H1 (cell line): ENCODE measurements around the gene ECI1. TPM values are rescaled to one million over a fixed set of nuclear protein-coding genes. Genes with fewer than 3 reads are reported as not detected.

ENCODE experiments used
- CTCF ChIA-PET: fragments of 300-600 bp; sonication (Branson Sonifier 250); formaldehyde crosslinking; loops from one replicate; lab custom pipeline; 2021; ENCODE audit not compliant: partially characterized antibody; lab: Charles Lee
- POLR2A ChIA-PET: fragments of 300-600 bp; sonication (Branson Sonifier 250); formaldehyde crosslinking; loops from one replicate; lab custom pipeline; 2021; ENCODE audit warnings: inconsistent platforms; ENCODE audit not compliant: partially characterized antibody; lab: Charles Lee
- DNase-seq, 2 experiments: peaks; one replicate each; pipeline versions ENCODE4 v3.0.0 to v3.0.0-alpha.2; 2010 to 2022; ENCODE audit warnings: low spot score in 2 of 2, low read depth in 1 of 2, mixed read lengths in 1 of 2
- FAIRE-seq: peaks from 2 replicates; lab custom pipeline; 2011; peaks lifted over from hg19 to GRCh38; lab: Jason Lieb, UNC
- H2AFZ ChIP-seq: 2 replicates; pipeline ENCODE4 v1.8.1; 2012; ENCODE audit warnings: low read length, inconsistent platforms
- H2AK5ac ChIP-seq: 2 replicates; pipeline ENCODE4 v1.6.1; 2013; ENCODE audit warnings: low read depth, low read length
- H2BK120ac ChIP-seq: replicated peaks from 2 replicates; pipeline ENCODE3; 2013; ENCODE audit warnings: low read depth, low read length, inconsistent platforms
- H2BK12ac ChIP-seq: 2 replicates; pipeline ENCODE4 v1.6.1; 2013; ENCODE audit warnings: low read depth, low read length
- H2BK15ac ChIP-seq: 2 replicates; pipeline ENCODE4 v1.6.1; 2013; ENCODE audit warnings: low read length
- H2BK20ac ChIP-seq: 2 replicates; pipeline ENCODE4 v1.6.1; 2013; ENCODE audit warnings: low read length
- H2BK5ac ChIP-seq: 2 replicates; pipeline ENCODE4 v1.6.1; 2013; ENCODE audit warnings: low read depth, low read length
- H3K14ac ChIP-seq: 2 replicates; pipeline ENCODE4 v1.6.1; 2013; ENCODE audit warnings: inconsistent platforms; ENCODE audit not compliant: insufficient read length
- H3K18ac ChIP-seq: 2 replicates; pipeline ENCODE4 v1.6.1; 2013; ENCODE audit warnings: low read length; ENCODE audit errors: extremely low read depth
- H3K23ac ChIP-seq: 2 replicates; pipeline ENCODE4 v1.6.1; 2013; ENCODE audit warnings: inconsistent platforms; ENCODE audit not compliant: insufficient read length
- H3K23me2 ChIP-seq: 2 replicates; pipeline ENCODE4 v1.6.1; 2013; ENCODE audit warnings: low read depth, low read length
- H3K27ac ChIP-seq: 2 replicates; pipeline ENCODE4 v1.6.1; 2011; ENCODE audit warnings: low read depth, low read length, inconsistent platforms
- H3K27me3 ChIP-seq, 4 experiments: replicated peaks in 1 of 4; 1 replicate in 1 of 4; 2 replicates in 3 of 4; pipeline versions ENCODE4 v1.6.1 to v1.8.1; 2011 to 2013; ENCODE audit warnings: low read length in 3 of 4, mild to moderate bottlenecking in 3 of 4, inconsistent platforms in 2 of 4, mixed read lengths in 2 of 4, moderate library complexity in 1 of 4; ENCODE audit not compliant: control insufficient read depth in 3 of 4, insufficient read depth in 3 of 4; ENCODE audit errors: extremely low read depth in 1 of 4
- H3K36me3 ChIP-seq, 4 experiments: 2 replicates each; pipeline versions ENCODE4 v1.6.1 to v1.8.1; 2011 to 2013; ENCODE audit warnings: mild to moderate bottlenecking in 4 of 4, low read length in 3 of 4, moderate library complexity in 2 of 4, control low read depth in 1 of 4, inconsistent platforms in 1 of 4; ENCODE audit not compliant: insufficient read depth in 4 of 4, control insufficient read depth in 2 of 4
- H3K4ac ChIP-seq: replicated peaks from 2 replicates; pipeline ENCODE3; 2013; ENCODE audit warnings: low read length, low read depth, mixed read lengths, inconsistent platforms; ENCODE audit not compliant: insufficient read length
- H3K4me1 ChIP-seq, 4 experiments: replicated peaks in 1 of 4; 1 replicate in 1 of 4; 2 replicates in 3 of 4; pipeline versions ENCODE4 v1.6.1 to v1.8.1; 2011 to 2013; ENCODE audit warnings: low read length in 3 of 4, inconsistent platforms in 2 of 4, mixed read lengths in 1 of 4; ENCODE audit not compliant: insufficient read depth in 4 of 4, control insufficient read depth in 3 of 4
- H3K4me2 ChIP-seq, 2 experiments: 2 replicates each; pipeline versions ENCODE4 v1.6.1 to v1.8.1; 2011 to 2013; ENCODE audit warnings: low read depth in 2 of 2, low read length in 2 of 2, control low read depth in 1 of 2, inconsistent platforms in 1 of 2, mild to moderate bottlenecking in 1 of 2; ENCODE audit not compliant: insufficient read depth in 1 of 2
- H3K4me3 ChIP-seq, 4 experiments: fragments of 200-600, 300-600 bp in 1 of 4; sonication (generic), shearing (Covaris generic), sonication (Bioruptor Twin) in 1 of 4; 2 replicates each; pipeline versions ENCODE4 v1.5.1 to v1.8.1; 2011 to 2016; ENCODE audit warnings: low read length in 4 of 4, low read depth in 3 of 4, control low read depth in 2 of 4, inconsistent platforms in 2 of 4, mild to moderate bottlenecking in 2 of 4, mixed read lengths in 1 of 4, moderate library complexity in 1 of 4; ENCODE audit not compliant: insufficient read depth in 2 of 4; ENCODE audit errors: extremely low read depth in 1 of 4
- H3K56ac ChIP-seq: replicated peaks from 2 replicates; pipeline ENCODE3; 2013; ENCODE audit warnings: low read depth, mild to moderate bottlenecking, mixed read lengths, low read length, inconsistent platforms; ENCODE audit not compliant: insufficient read length
- H3K79me1 ChIP-seq: 2 replicates; pipeline ENCODE4 v1.6.1; 2013; ENCODE audit warnings: low read depth, low read length, control low read depth
- H3K79me2 ChIP-seq, 2 experiments: 2 replicates each; pipeline versions ENCODE4 v1.6.1 to v1.8.1; 2012 to 2013; ENCODE audit warnings: low read length in 2 of 2, mild to moderate bottlenecking in 2 of 2, inconsistent platforms in 1 of 2; ENCODE audit not compliant: insufficient read depth in 2 of 2, control insufficient read depth in 1 of 2
- H3K9ac ChIP-seq, 4 experiments: replicated peaks in 1 of 4; 1 replicate in 1 of 4; 2 replicates in 3 of 4; pipeline versions ENCODE4 v1.6.1 to v1.8.1; 2011 to 2013; ENCODE audit warnings: low read depth in 3 of 4, low read length in 3 of 4, control low read depth in 2 of 4, mild to moderate bottlenecking in 2 of 4, moderate library complexity in 2 of 4, inconsistent platforms in 1 of 4; ENCODE audit errors: extremely low read depth in 1 of 4
- H3K9me3 ChIP-seq, 2 experiments: 2 replicates each; pipeline versions ENCODE4 v1.6.1 to v1.8.1; 2012 to 2013; ENCODE audit warnings: mild to moderate bottlenecking in 2 of 2, moderate library complexity in 2 of 2, control low read depth in 1 of 2, inconsistent platforms in 1 of 2, low read depth in 1 of 2, low read length in 1 of 2, mixed read lengths in 1 of 2; ENCODE audit not compliant: insufficient read depth in 2 of 2
- H4K20me1 ChIP-seq, 2 experiments: replicated peaks in 1 of 2; 2 replicates each; pipeline versions ENCODE3 to v1.8.1; 2011 to 2013; ENCODE audit warnings: inconsistent platforms in 2 of 2, low read length in 2 of 2, mild to moderate bottlenecking in 1 of 2; ENCODE audit not compliant: insufficient read depth in 2 of 2, control insufficient read depth in 1 of 2
- H4K5ac ChIP-seq: 2 replicates; pipeline ENCODE4 v1.6.1; 2013; ENCODE audit warnings: low read length, low read depth, mixed read lengths, inconsistent platforms; ENCODE audit not compliant: insufficient read length
- H4K8ac ChIP-seq: 2 replicates; pipeline ENCODE4 v1.8.0; 2013; ENCODE audit warnings: mild to moderate bottlenecking, moderate library complexity, low read length, inconsistent platforms; ENCODE audit not compliant: insufficient read depth; ENCODE audit errors: extremely low read depth
- H4K91ac ChIP-seq: replicated peaks from 2 replicates; pipeline ENCODE3; 2013; ENCODE audit warnings: low read length, mixed read lengths, inconsistent platforms; ENCODE audit not compliant: insufficient read length
- CTBP2 ChIP-seq: IDR thresholded peaks from 2 replicates; pipeline ENCODE4 v1.7.0; 2011; ENCODE audit warnings: borderline replicate concordance, mild to moderate bottlenecking, moderate library complexity, mixed read lengths, low read length; ENCODE audit not compliant: insufficient read depth, insufficient read length
- POLR2AphosphoS5 ChIP-seq: IDR thresholded peaks from 2 replicates; pipeline ENCODE4 v1.6.1; 2011; ENCODE audit warnings: low read depth, low read length
- WGBS, 2 experiments: shearing (Covaris generic) in 1 of 2; methylation state at CpG; one replicate each; pipeline versions ENCODE4 v1.1.6 to v1.1.7; 2013 to 2015; ENCODE audit warnings: low lambda C conversion rate in 2 of 2, mixed read lengths in 2 of 2, inconsistent platforms in 1 of 2, low coverage in 1 of 2, missing lambda C conversion rate in 1 of 2; ENCODE audit not compliant: insufficient replicate concordance in 2 of 2, insufficient coverage in 1 of 2, insufficient read length in 1 of 2; ENCODE audit errors: extremely low coverage in 1 of 2, missing lambda C conversion rate in 1 of 2; 5-methylcytosine and 5-hydroxymethylcytosine counted together
- polyA plus RNA-seq, 7 experiments: library from polyadenylated mRNA; depleted of rRNA in 3 of 7; stranded (reverse) in 5 of 7; unstranded in 2 of 7; fragments of >200 nt in 5 of 7; fragments of 200-250 nt in 2 of 7; gene quantifications; 1 replicate in 5 of 7; 2 replicates in 1 of 7; 4 replicates in 1 of 7; pipeline versions ENCODE4 v1.2.1 to v1.2.3, GENCODE V29; 2011 to 2013; ENCODE audit warnings: missing spikeins in 2 of 7, mixed read lengths in 2 of 7
- total RNA-seq: library from RNA; stranded (reverse); fragmentation: NEBNext Ultra II Directional; extraction: Animal tissue kit (Norgen Biotek cat#: 25700); gene quantifications from 2 replicates; pipeline ENCODE4 v1.2.1, GENCODE V29; 2021

ECI1 gene
- total and polyA plus RNA-seq, 2 of the 8 experiments (the other 6 are each of a cell fraction or from before 2014, with no cell fraction given), result 79.5 to 151 TPM

DNA sequence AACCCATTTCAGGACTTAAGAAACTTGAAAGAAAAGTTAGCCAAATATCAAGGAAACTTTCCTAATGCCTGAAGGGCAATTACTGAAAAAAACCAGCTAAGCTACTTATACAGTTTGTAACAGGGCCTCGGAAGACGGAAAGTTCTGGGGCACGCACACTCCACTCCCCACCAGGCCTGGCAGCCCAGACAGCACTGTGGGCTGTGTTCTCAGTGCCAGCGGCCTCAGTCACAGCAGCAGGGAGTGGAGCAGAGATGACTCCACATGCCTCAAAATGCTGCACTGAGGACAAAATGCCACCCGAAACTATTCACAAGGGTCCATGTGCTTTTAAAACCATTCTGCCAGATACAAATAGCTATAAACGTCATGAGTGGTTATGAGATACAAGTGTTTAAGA is 6.3 kb upstream of the ECI1 start:
- Histone ChIP-seq H4K8ac (no peak overlapping the region), H3K27me3 (no peaks in the 10 kb centered on the region), H2BK20ac (no peak overlapping the region), H3K56ac (no peak overlapping the region), H3K4me1 (no peaks in the 10 kb centered on the region; a peak in 1 of 7 replicates), H3K4ac (no peak overlapping the region), H3K14ac (no peak overlapping the region), H2BK5ac (no peak overlapping the region), H2BK120ac (no peak overlapping the region), H3K79me1 (peaks cover 4% of the 10 kb centered on the region), H4K91ac (no peak overlapping the region), H3K18ac (no peak overlapping the region), H3K9me3 (no peaks in the 10 kb centered on the region), H3K27ac (no peak overlapping the region), H3K23me2 (0 out of 2 replicates have a peak, but pooled peaks cover 2% of the 10 kb centered on the region), H2BK12ac (no peak overlapping the region), H3K4me2 (no peak overlapping the region), H4K5ac (no peak overlapping the region), H3K9ac (no peak overlapping the region), H3K4me3 (no peak overlapping the region), H4K20me1 (peaks cover 16 to 20% of the 10 kb centered on the region in 2 experiments), H3K79me2 (peaks cover 7 to 33% of the 10 kb centered on the region in 2 experiments; a peak in 3 of 4 replicates), H3K23ac (no peak overlapping the region), H3K36me3 (peaks cover 48 to 96% (median 75%) of the 10 kb centered on the region in 4 experiments), H2BK15ac (no peak overlapping the region), H2AFZ (no peak overlapping the region), H2AK5ac (no peak overlapping the region)
- 92% methylated on average over 6 of the region's 6 CpGs; no CpG with 5 or more reads in 1 of the 2 experiments for WGBS, 2 experiments
- POLR2A ChIA-PET, result interaction anchor here (0.6 to 13.9 kb wide), 10 partner anchors 9 to 192 kb away, joined by 3 to 228 read pairs (median 4); partner anchors contain the start of genes DNASE1L2, PGP, RNPS1 and TRAF7
- TF ChIP-seq POLR2AphosphoS5 (peak; percentile 31; the same call in 1 of the 2 replicates), CTBP2 (no peak)
- no peak for FAIRE-seq
- CTCF ChIA-PET, result interaction anchor here (0.6 to 1.8 kb wide), 7 partner anchors 10 to 458 kb away, joined by 3 to 5 read pairs (median 3); no protein-coding TSS in a partner anchor
- DNase-seq, result no peak
